Upper lobe of right lung (tissue), 1 donor: ENCODE data around the gene ANP32E. TPM values are rescaled to one million over a fixed set of nuclear protein-coding genes. Genes with fewer than 3 reads are reported as not detected.
A peak's percentile ranks its signal among the peaks of the same experiment; 100 is the strongest.

Experiments
- ATAC-seq: fragments of 200-7000 bp; cut with Tn5 transposase; one replicate; pipeline ENCODE4 v1.9.1; 2020; ENCODE audit warnings: mild to moderate bottlenecking, moderate library complexity
- DNase-seq: peaks from one replicate; pipeline ENCODE4 v3.0.0-alpha.2; 2020
- H3K27ac ChIP-seq: fragments of 200-600 bp; one replicate; pipeline ENCODE4 v1.8.0; 2022
- H3K27me3 ChIP-seq: fragments of 200-600 bp; one replicate; pipeline ENCODE4 v1.8.0; 2022; ENCODE audit warnings: mild to moderate bottlenecking
- H3K36me3 ChIP-seq: fragments of 200-600 bp; one replicate; pipeline ENCODE4 v1.8.0; 2022
- H3K4me1 ChIP-seq: fragments of 200-600 bp; one replicate; pipeline ENCODE4 v1.8.0; 2022
- H3K4me3 ChIP-seq: fragments of 200-600 bp; one replicate; pipeline ENCODE4 v1.8.0; 2022; ENCODE audit warnings: mild to moderate bottlenecking
- H3K9me3 ChIP-seq: fragments of 200-600 bp; one replicate; pipeline ENCODE4 v1.8.0; 2022
- CTCF ChIP-seq: fragments of 200-600 bp; IDR thresholded peaks from one replicate; pipeline ENCODE4 v1.8.0; 2022; ENCODE audit warnings: antibody characterized with exemption
- intact Hi-C: fragments of 100-400 bp; cut with DNase I; formaldehyde crosslinking; loops from one replicate; pipeline ENCODE4 v1.11.0; 2022
- total RNA-seq: library from RNA; stranded (reverse); fragmentation: NEBNext Ultra II Directional; extraction: Animal tissue kit (Norgen Biotek cat#: 25700); gene quantifications from one replicate; pipeline ENCODE4 v1.2.1, GENCODE V29; 2021
- donor health status: DM: no; HTN: yes; CAD: no; lungs with severe emphysema.

ANP32E gene
- total RNA-seq, 1 donor from 2014 or later, result 29.6 TPM

GRCh38 chr1:150259758-150260669 is 24.1 kb upstream of the ANP32E start:
- Histone ChIP-seq H3K27me3 (peaks cover 5% of the 10 kb centered on the region), H3K36me3 (peaks cover 9% of the 10 kb centered on the region), H3K27ac (peak overlapping the region; percentile 60), H3K4me3 (peak overlapping the region; percentile 2), H3K9me3 (no peaks in the 10 kb centered on the region), H3K4me1 (peaks cover 13% of the 10 kb centered on the region)
- peak; percentile 84 for ATAC-seq
- TF ChIP-seq CTCF, result no peak
- peak; percentile 83 for DNase-seq
- intact Hi-C loops, result no loop called here

GRCh38 chr1:150259217-150259616 is 23.3 kb upstream of the ANP32E start:
- TF ChIP-seq CTCF, result no peak
- H3K27me3 ChIP-seq, result peaks cover 5% of the 10 kb centered on the region
- H3K36me3 ChIP-seq, result peaks cover under 1% of the 10 kb centered on the region
- no peak overlapping the region for H3K27ac ChIP-seq
- H3K4me1 ChIP-seq, result peaks cover 13% of the 10 kb centered on the region
- ATAC-seq (no peak), DNase-seq (peak; percentile 60)
- H3K4me3 ChIP-seq, result no peak overlapping the region
- intact Hi-C loops, result no loop called here
- no peaks in the 10 kb centered on the region for H3K9me3 ChIP-seq

- ATAC-seq, result no peak
- no peak within 1 kb of the TSS for H3K4me3 ChIP-seq
- no peaks in the 10 kb centered on the region for H3K36me3 ChIP-seq
- DNase-seq, result peak; percentile 49
- peaks cover 13% of the 10 kb centered on the region for H3K4me1 ChIP-seq
- H3K9me3 ChIP-seq, result no peaks in the 10 kb centered on the region
- intact Hi-C loops, result no loop called here
- H3K27me3 ChIP-seq, result peaks cover 5% of the 10 kb centered on the region
- TF ChIP-seq CTCF, result no peak
- no peak within 1 kb of the TSS for H3K27ac ChIP-seq
Observed at GRCh38 chr1:150257624-150258585, 22.0 kb upstream of the ANP32E start, which contains the start of gene CA14. Gene CA14 (plus strand): TSS chr1:150257774. CDS start chr1:150258129, 355 bp downstream.

GRCh38 chr1:150256554-150257341 is 20.8 kb upstream of the ANP32E start:
- intact Hi-C loops, result no loop called here
- DNase-seq (peak; percentile 46), ATAC-seq (no peak)
- Histone ChIP-seq H3K9me3 (no peaks in the 10 kb centered on the region), H3K27ac (no peak overlapping the region), H3K4me1 (peaks cover 13% of the 10 kb centered on the region), H3K4me3 (no peak overlapping the region), H3K36me3 (no peaks in the 10 kb centered on the region), H3K27me3 (peaks cover 5% of the 10 kb centered on the region)
- TF ChIP-seq CTCF, result no peak

- no peak for TF ChIP-seq CTCF
- DNase-seq (no peak), ATAC-seq (no peak)
- peak overlapping the region; percentile 72 for H3K27ac ChIP-seq
- peaks cover 13% of the 10 kb centered on the region for H3K4me1 ChIP-seq
- peak overlapping the region; percentile 40 for H3K4me3 ChIP-seq
- no peaks in the 10 kb centered on the region for H3K9me3 ChIP-seq
- peaks cover 5% of the 10 kb centered on the region for H3K27me3 ChIP-seq
- no peaks in the 10 kb centered on the region for H3K36me3 ChIP-seq
- intact Hi-C loops, result no loop called here
Observed at GRCh38 chr1:150256198-150256553, 20.3 kb upstream of the ANP32E start.
